Measurements from ENCODE around the gene PPFIBP1. TPM values are rescaled to one million over a fixed set of nuclear protein-coding genes. Genes with fewer than 3 reads are reported as not detected.
A peak's percentile ranks its signal among the peaks of the same experiment; 100 is the strongest.

Gene PPFIBP1
- total and polyA plus RNA-seq, 9 of the 15 experiments (the other 6 are each of a cell fraction or from before 2014, with no cell fraction given) = 0.46 to 3.5 (median 1.8) TPM

GRCh38 chr12:27523642-27524493, at the start of gene PPFIBP1 (continued):
- TF ChIP-seq JUND (IDR thresholded peaks at IDR 0.05; ENCODE audit: borderline replicate concordance, low read depth, low read length) (peak; percentile 79), JUND (tag; IDR thresholded peaks at IDR 0.05; ENCODE audit: borderline replicate concordance, low read depth, low read length) (peak; percentile 81; the same call in 1 of the 3 replicates), RCOR1 (IDR thresholded peaks at IDR 0.05; ENCODE audit: borderline replicate concordance in 1 of 2, low read depth in 2 of 2, low read length in 2 of 2) (peak in 1 of 2 experiments; percentile 43; a peak in 1 of 4 replicates), ERF (CRISPR knock-in tag; IDR thresholded peaks at IDR 0.05) (no peak), EP400 (IDR thresholded peaks at IDR 0.05) (peak; percentile 53), MAX (CRISPR knock-in tag; IDR thresholded peaks at IDR 0.05) (peak; percentile 45; the same call in 1 of the 2 replicates), MAZ (CRISPR knock-in tag; conservative IDR thresholded peaks at IDR 0.05 in 1 of 2, IDR thresholded peaks at IDR 0.05 in 1 of 2) (peak; percentile 68 to 90), L3MBTL2 (IDR thresholded peaks at IDR 0.05) (peak; percentile 60; the same call in 1 of the 2 replicates), ATF7 (IDR thresholded peaks at IDR 0.05) (peak; percentile 93), E2F4 (CRISPR knock-in tag; IDR thresholded peaks at IDR 0.05; ENCODE audit: low read depth) (no peak), TCF7 (IDR thresholded peaks at IDR 0.05; ENCODE audit: borderline replicate concordance) (no peak), PBX2 (CRISPR knock-in tag; IDR thresholded peaks at IDR 0.05; ENCODE audit: low read depth) (peak; percentile 81), PBX2 (tag; conservative IDR thresholded peaks at IDR 0.05; ENCODE audit: low read depth) (peak; percentile 98), IRF1 (CRISPR knock-in tag; IDR thresholded peaks at IDR 0.05; ENCODE audit: borderline replicate concordance) (no peak), HDAC1 (IDR thresholded peaks at IDR 0.05) (peak in 1 of 2 experiments; percentile 41; a peak in 1 of 4 replicates), CEBPZ (IDR thresholded peaks at IDR 0.05; ENCODE audit: borderline replicate concordance, low read depth, low read length) (peak; percentile 41; the same call in 1 of the 2 replicates), SPI1 (IDR thresholded peaks at IDR 0.05; ENCODE audit: borderline replicate concordance, low read depth, low read length) (peak; percentile 54; the same call in 1 of the 2 replicates), OTX1 (CRISPR knock-in tag; IDR thresholded peaks at IDR 0.05) (0 out of 2 replicates have a peak, but pooled peaks have one; percentile 36)

All from K562 (cell line).